ENCODE data around the gene SPECC1L.

DNA sequence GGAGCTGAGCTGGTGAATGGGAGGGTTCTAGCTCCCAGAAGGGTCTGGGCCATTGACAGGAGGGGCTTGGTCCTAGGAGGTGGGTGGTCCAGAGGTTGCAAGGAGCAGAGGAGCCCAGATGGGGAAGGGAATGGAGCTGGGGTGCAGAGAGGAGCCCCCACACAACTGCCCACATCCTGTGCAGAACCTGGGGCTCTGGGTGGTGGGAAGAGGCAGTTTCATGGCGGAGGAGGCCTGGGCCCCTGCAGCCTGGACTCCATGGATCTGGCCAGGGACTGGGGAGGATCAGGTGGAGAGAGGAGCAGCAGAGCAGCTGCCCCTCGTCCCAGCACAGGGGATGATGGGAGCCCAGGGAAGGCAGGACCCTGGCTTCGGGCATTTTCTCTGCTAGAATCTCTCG is 155.8 kb downstream of the SPECC1L start:
- TF ChIP-seq POLR2AphosphoS5 (IDR thresholded peaks at IDR 0.05; ENCODE audit: low read depth, low read length) (no peak), TAF1 (IDR thresholded peaks at IDR 0.05; ENCODE audit: low read depth, low read length) (no peak), SP1 (IDR thresholded peaks at IDR 0.05; ENCODE audit: low read depth, low read length) (no peak), EZH2 (IDR thresholded peaks at IDR 0.05; ENCODE audit: low read depth, low read length, severe bottlenecking) (no peak), RBBP5 (IDR thresholded peaks at IDR 0.05; ENCODE audit: borderline replicate concordance, low read depth, low read length) (no peak), RFX5 (IDR thresholded peaks at IDR 0.05; ENCODE audit: borderline replicate concordance, low read depth, low read length) (no peak)
- TF ChIP-seq, protein P1, sequence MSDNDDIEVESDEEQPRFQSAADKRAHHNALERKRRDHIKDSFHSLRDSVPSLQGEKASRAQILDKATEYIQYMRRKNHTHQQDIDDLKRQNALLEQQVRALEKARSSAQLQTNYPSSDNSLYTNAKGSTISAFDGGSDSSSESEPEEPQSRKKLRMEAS (IDR thresholded peaks at IDR 0.05), result no peak
